Endothelial cell of umbilical vein (primary cell): ENCODE measurements around the gene LPA.

ENCODE experiments used
- POLR2A ChIP-seq: IDR thresholded peaks from 2 replicates; pipeline ENCODE4 v1.6.1; 2012; ENCODE audit warnings: low read depth, mild to moderate bottlenecking, control low read depth, low read length
- POLR2AphosphoS5 ChIP-seq: IDR thresholded peaks from 2 replicates; pipeline ENCODE4 v1.6.1; 2012; ENCODE audit warnings: low read depth, mild to moderate bottlenecking, control low read depth, low read length, moderate library complexity; ENCODE audit not compliant: insufficient read depth

DNA sequence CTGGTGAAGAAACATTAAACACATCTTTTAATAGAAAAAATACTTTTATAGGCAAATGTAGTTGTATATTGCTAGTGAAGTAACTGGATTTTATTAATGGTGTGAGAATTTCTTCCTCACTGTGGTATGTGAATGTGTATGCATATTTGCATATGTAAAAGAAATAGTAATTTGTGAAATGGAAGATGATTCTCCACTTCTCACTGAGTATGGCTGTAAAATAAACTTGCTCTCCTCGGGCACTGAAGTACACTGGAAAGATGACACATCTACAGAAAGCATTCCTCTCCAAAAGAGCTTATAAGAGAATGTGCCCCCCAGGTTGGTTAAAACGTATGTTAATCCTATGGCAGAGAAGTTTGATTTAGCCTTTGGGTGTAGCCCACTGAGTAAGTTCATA lies 155.5 kb downstream of the LPA start:
- TF ChIP-seq POLR2A (no peak), POLR2AphosphoS5 (no peak)
